Measurements from ENCODE around the gene GRIA1. TPM values are rescaled to one million over a fixed set of nuclear protein-coding genes. Genes with fewer than 3 reads are reported as not detected.

GRIA1 gene
- total RNA-seq, 1 experiment from 2014 or later: not detected

DNA sequence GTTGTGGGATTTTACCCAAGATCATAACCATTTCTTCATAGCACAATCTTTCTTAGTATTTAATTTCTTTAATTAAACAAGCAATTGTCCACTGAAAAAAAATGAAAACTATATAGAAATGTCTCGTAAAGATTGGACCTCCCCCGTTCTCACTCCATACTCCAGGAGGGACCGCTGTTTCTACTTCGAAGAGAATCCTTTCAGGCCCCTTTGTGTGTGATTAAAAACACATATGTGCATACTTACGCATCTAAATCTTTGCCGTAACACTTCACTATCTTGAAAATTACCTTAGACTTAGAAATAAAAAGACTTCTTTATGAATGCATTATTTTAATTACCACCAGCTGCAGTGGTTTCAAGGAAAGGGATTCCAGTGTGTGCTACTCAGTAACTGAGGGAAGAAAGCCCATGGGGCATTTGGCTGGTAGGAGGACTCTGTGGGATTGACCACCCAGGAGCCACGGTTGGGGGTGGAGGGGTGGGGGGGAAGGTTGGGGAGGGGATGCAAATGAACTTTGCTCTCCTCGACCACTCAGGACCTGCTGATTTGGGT, 339.1 kb downstream of the GRIA1 start:
- H3K4me1 ChIP-seq (ENCODE audit: control insufficient read depth, insufficient read depth, low read length): no peaks in the 10 kb centered on the region
- no peaks in the 10 kb centered on the region; the same call in 1 of the 2 replicates for H3K27me3 ChIP-seq (ENCODE audit: control insufficient read depth, insufficient read depth, low read length)
- H3K4me3 ChIP-seq (ENCODE audit: low read depth in 2 of 2, low read length in 2 of 2): no peak overlapping the region
- POLR2A ChIA-PET: no interaction called here
- H3K36me3 ChIP-seq (ENCODE audit: control insufficient read depth, insufficient read depth, low read length): no peaks in the 10 kb centered on the region
- ATAC-seq: no peak
- DNase-seq (ENCODE audit: low read depth, low spot score): no peak
- BruUV-seq (replicated peaks): no TSS peak
- intact Hi-C loops (cut with micrococcal nuclease; ENCODE audit: unreplicated experiment) (no loop called here), in situ Hi-C loops (cut with HindIII; ENCODE audit: low pct_unique_long_range_greater_than_20kb, low sequenced_read_pairs) (no loop called here)
- TF ChIP-seq TCF7L2 (IDR thresholded peaks at IDR 0.05; ENCODE audit: low read depth, low read length) (no peak), SIN3A (IDR thresholded peaks at IDR 0.05; ENCODE audit: borderline replicate concordance, insufficient read depth, low read depth, low read length) (no peak), POLR2AphosphoS5 (IDR thresholded peaks at IDR 0.05; ENCODE audit: low read depth, low read length) (no peak)
- TF ChIP-seq, protein P1, sequence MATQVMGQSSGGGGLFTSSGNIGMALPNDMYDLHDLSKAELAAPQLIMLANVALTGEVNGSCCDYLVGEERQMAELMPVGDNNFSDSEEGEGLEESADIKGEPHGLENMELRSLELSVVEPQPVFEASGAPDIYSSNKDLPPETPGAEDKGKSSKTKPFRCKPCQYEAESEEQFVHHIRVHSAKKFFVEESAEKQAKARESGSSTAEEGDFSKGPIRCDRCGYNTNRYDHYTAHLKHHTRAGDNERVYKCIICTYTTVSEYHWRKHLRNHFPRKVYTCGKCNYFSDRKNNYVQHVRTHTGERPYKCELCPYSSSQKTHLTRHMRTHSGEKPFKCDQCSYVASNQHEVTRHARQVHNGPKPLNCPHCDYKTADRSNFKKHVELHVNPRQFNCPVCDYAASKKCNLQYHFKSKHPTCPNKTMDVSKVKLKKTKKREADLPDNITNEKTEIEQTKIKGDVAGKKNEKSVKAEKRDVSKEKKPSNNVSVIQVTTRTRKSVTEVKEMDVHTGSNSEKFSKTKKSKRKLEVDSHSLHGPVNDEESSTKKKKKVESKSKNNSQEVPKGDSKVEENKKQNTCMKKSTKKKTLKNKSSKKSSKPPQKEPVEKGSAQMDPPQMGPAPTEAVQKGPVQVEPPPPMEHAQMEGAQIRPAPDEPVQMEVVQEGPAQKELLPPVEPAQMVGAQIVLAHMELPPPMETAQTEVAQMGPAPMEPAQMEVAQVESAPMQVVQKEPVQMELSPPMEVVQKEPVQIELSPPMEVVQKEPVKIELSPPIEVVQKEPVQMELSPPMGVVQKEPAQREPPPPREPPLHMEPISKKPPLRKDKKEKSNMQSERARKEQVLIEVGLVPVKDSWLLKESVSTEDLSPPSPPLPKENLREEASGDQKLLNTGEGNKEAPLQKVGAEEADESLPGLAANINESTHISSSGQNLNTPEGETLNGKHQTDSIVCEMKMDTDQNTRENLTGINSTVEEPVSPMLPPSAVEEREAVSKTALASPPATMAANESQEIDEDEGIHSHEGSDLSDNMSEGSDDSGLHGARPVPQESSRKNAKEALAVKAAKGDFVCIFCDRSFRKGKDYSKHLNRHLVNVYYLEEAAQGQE (IDR thresholded peaks at IDR 0.05; ENCODE audit: insufficient read depth in 1 of 2, low read depth in 2 of 2, low read length in 1 of 2): no peak
- TF ChIP-seq, protein P2, sequence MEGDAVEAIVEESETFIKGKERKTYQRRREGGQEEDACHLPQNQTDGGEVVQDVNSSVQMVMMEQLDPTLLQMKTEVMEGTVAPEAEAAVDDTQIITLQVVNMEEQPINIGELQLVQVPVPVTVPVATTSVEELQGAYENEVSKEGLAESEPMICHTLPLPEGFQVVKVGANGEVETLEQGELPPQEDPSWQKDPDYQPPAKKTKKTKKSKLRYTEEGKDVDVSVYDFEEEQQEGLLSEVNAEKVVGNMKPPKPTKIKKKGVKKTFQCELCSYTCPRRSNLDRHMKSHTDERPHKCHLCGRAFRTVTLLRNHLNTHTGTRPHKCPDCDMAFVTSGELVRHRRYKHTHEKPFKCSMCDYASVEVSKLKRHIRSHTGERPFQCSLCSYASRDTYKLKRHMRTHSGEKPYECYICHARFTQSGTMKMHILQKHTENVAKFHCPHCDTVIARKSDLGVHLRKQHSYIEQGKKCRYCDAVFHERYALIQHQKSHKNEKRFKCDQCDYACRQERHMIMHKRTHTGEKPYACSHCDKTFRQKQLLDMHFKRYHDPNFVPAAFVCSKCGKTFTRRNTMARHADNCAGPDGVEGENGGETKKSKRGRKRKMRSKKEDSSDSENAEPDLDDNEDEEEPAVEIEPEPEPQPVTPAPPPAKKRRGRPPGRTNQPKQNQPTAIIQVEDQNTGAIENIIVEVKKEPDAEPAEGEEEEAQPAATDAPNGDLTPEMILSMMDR (IDR thresholded peaks at IDR 0.05): no peak
- H3K27ac ChIP-seq (ENCODE audit: low read length): no peak overlapping the region
- CTCF ChIA-PET: no interaction called here
- no peaks in the 10 kb centered on the region for H3K9me3 ChIP-seq (ENCODE audit: control insufficient read depth, insufficient read depth, low read depth, low read length)

DNA sequence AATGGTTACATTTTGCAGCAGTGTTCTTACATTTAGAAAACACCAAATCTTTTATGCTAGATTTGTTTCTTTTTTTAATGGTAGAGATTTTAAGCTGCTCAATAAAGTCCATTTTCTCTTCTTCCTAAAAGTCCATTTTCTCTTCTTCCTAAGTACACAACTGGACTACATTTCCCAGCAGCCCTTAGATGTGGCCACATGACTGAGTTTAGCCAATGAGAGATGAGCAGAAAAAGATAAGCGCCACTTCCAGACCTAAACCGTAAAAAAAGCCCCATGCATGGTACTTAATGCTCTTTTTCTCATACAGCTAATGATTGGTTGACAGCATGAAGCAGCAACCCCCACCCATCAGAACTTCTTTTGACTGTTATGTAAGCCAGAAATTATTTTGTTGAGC, 341.5 kb downstream of the GRIA1 start:
- ChIA-PET POLR2A (interaction anchor here (0.6 kb wide), 1 partner anchor 730 kb away, joined by 7 read pairs; no protein-coding TSS in a partner anchor), CTCF (no interaction called here)
- ATAC-seq (no peak), DNase-seq (ENCODE audit: low read depth, low spot score) (no peak)
- no TSS peak for BruUV-seq (replicated peaks)
- Histone ChIP-seq H3K27ac (ENCODE audit: low read length) (no peak overlapping the region), H3K4me3 (ENCODE audit: low read depth in 2 of 2, low read length in 2 of 2) (no peak overlapping the region), H3K9me3 (ENCODE audit: control insufficient read depth, insufficient read depth, low read depth, low read length) (no peaks in the 10 kb centered on the region), H3K36me3 (ENCODE audit: control insufficient read depth, insufficient read depth, low read length) (no peaks in the 10 kb centered on the region), H3K4me1 (ENCODE audit: control insufficient read depth, insufficient read depth, low read length) (no peaks in the 10 kb centered on the region), H3K27me3 (ENCODE audit: control insufficient read depth, insufficient read depth, low read length) (no peaks in the 10 kb centered on the region; the same call in 1 of the 2 replicates)
- TF ChIP-seq, protein P2 (IDR thresholded peaks at IDR 0.05): no peak
- no peak for TF ChIP-seq TCF7L2 (IDR thresholded peaks at IDR 0.05; ENCODE audit: low read depth, low read length)
- TF ChIP-seq, protein P1 (IDR thresholded peaks at IDR 0.05; ENCODE audit: insufficient read depth in 1 of 2, low read depth in 2 of 2, low read length in 1 of 2): no peak
- no peak for TF ChIP-seq POLR2AphosphoS5 (IDR thresholded peaks at IDR 0.05; ENCODE audit: low read depth, low read length)
- TF ChIP-seq SIN3A (IDR thresholded peaks at IDR 0.05; ENCODE audit: borderline replicate concordance, insufficient read depth, low read depth, low read length): no peak
- in situ Hi-C loops (cut with HindIII; ENCODE audit: low pct_unique_long_range_greater_than_20kb, low sequenced_read_pairs) (no loop called here), intact Hi-C loops (cut with micrococcal nuclease; ENCODE audit: unreplicated experiment) (no loop called here)
